ENCODE measurements around the gene KCTD12.

Gene KCTD12

GRCh38 chr13:76887076-76887563 is 915 bp upstream of the KCTD12 start:
- DNase-seq (ENCODE audit: low read depth) = no peak

DNA sequence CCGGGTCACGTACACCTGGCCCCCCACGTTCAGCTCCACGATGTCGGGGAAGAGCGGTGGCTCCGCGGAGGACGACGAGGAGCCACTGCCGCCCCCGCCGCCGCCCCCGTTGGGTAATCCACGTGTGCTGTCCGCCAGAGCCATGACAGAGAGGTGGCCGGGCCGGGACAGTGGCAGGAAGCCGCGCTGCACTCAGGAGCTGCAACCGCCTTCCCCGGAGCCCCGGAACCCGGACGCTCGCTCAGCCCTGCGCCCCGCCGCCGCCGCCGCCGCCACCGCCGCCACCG is 257 bp downstream of the KCTD12 start:
- no peak for DNase-seq (ENCODE audit: low read depth)

- no peak for DNase-seq (ENCODE audit: low read depth)
These were observed 801 bp downstream of the KCTD12 start for GRCh38 chr13:76885203-76886004.

- no peak for DNase-seq (ENCODE audit: low read depth)
These were observed 1.4 kb downstream of the KCTD12 start for GRCh38 chr13:76884907-76885202.

DNA sequence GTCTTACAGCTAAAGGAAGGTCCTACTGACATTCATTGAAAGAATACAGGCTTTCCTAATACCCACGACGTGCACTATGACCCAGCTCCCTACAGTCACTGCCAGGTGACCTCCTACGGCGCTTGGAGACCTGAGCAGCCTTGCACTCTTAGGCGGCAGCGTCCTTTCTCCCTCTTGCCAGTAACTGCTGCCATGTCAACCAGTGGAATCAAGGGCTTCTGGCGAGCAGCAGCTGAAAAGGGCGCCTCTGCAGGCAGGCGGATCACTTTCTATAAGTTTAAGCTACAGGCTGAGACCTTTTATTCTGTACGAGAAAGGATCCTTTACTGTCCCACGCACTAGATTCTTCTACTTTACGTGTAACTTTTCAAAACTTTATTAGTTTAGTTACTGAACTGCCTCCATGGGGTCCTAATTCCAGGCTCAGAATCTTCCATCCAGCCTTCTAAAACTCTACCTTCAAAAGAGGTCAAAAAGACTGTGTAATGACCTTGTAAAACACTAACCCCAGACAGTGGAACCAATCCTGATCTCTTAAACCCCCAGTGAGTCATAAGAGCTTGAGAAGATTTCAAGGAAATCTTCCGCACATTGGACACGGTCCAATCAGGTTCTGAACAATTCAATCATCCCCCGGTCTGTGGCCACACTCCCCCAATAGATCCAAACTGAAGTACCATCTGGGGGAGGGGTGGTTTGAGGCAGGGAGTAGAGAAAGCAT is 1.9 kb downstream of the KCTD12 start:
- no peak for DNase-seq (ENCODE audit: low read depth)

GRCh38 chr13:76883236-76883635 is 3.0 kb downstream of the KCTD12 start:
- DNase-seq (ENCODE audit: low read depth) = no peak

DNA sequence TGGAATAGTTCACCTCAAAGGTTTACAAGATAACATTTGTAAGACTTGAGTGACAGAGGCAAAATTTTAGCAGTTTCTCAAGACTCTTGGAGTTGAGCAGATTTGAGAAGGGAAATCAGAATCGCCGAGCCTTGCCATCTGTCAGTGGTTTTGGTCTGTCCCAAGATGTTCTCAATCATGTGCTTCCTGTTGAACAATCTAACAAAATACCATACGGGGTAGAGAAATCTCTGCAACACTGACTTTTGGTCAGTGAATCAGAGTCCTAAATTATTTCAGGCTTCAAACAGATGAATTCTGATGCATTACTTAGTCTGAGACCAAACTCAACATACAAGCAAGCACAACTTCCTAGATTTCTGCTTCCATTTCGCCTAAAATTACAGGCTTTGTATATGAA is 3.8 kb downstream of the KCTD12 start:
- no peak for DNase-seq (ENCODE audit: low read depth)

DNA sequence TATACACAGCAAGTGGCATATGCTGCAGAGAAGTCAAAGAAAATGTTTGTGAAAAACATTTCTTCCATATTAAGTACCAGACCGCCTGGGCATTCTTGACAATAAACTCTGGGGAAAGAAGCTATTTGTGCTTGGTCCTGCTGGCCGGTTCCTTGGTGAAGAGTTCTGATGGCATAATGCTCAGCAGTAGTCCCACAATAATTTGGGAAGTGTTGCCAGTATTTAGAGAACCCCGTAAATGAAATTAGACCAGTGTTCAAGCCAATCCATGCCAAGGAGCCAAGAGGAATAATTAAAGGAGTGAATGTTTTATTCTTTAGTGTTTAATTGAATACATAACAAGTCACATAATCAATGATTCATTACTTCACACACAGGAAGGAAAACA is 6.3 kb downstream of the KCTD12 start:
- DNase-seq (ENCODE audit: low read depth) = no peak

DNA sequence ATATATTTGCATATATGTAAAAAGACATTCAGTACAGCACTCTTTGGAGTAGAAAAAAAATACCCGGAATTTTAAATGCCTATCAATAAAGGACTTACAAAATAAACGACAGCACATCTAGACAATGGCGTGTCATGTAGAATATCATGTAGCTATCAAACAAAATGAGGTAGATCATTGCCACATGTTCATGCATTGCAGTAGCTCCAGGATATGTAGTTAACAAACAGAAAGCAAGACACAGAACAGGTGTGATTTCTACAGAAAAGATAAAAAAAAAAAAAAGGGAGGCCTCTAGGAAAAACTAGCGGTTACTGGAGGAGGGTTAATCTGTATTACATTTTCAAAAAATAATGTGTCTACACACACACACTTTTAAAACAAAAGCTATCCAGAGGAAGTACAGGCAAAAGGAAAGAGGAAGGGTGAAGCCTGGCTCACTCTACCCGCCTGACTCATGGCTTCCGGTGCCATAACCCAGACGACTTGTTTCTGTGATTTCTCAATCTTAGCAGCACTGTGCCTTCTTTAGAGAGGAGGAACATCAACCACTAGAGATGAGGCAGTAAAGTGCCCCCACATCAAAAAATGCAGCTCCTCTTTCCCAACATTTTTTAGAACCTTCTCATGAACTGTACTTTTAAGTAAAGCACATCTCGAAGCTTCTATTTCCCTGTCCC is 6.9 kb downstream of the KCTD12 start:
- DNase-seq (ENCODE audit: low read depth) = no peak

DNA sequence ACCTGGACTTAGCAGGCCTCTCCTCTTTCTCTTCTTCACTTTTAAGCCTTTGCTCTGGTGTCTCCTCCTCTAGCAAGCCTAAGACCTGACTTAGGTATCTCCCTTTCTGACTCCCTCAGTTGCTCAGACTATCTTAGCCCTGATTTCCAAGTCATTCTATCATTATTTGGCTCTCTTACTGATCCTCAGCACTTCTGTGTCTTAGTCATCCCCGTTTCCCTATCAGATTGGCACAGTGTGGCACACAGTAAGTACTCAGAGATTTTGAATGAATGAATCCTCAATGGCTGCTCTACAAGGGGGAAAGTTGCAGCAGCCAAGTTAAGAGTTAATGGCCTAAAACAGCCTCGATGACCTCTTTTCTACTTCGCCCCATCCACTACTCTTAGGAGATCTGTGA is 8.2 kb downstream of the KCTD12 start:
- no peak for DNase-seq (ENCODE audit: low read depth)

GRCh38 chr13:76875271-76875815 is 10.9 kb downstream of the KCTD12 start:
- DNase-seq (ENCODE audit: low read depth) = no peak

DNA sequence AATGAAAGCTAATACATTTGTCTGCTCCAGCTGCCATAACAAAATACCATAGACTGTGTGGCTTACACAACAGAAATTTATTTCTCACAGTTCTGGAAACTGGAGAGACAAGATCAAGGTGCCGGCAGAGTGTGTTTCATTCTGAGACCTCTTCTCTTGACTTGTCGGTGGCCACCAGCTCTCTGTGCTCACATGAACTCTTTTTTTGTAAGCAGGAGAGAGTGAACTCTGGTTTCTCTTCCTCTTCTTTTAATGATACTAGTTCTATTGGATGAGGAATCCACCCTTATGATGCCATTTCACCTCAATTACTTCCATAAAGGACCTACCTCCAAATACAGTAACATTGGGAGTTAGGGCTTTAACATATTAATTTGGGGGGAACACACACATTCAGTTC is 11.7 kb downstream of the KCTD12 start:
- DNase-seq (ENCODE audit: low read depth) = no peak

- no peak for DNase-seq (ENCODE audit: low read depth)
These were observed 12.8 kb downstream of the KCTD12 start for GRCh38 chr13:76873445-76873844.

DNA sequence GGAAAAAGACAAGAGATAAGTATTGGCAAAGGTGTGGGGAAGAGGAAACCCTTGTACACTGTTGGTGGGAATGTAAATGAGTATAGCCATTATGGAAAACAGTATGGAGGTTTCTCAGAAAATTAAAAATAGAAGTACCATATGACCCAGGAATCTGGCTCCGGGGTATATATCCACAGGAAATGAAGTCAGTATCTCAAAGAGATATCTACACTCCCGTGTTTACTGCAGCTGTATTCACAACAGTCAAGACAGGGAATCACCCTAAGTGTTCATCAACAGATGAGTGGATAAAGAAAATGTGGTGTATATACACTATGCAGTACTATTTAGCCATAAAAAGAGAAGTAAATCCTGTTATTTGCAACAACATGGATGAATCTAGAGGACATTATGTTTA is 13.5 kb downstream of the KCTD12 start:
- DNase-seq (ENCODE audit: low read depth) = no peak

DNA sequence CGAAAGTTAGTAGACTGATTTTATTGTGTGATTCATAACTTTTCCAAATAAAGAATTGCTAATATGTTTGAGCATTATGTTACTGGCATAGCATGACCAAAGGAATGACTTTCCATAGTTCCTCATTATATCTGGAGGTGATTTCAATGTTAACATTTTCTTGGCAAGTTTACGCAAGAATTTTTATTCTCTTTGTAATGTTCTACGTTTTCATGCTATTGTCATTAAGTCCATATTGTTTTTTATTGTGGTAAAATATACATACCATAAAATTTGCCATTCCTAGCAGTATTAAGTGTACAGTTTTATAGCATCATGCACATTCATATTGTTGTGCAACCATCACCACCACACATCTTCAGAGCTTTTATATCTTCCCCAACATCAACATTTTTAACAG is 14.8 kb downstream of the KCTD12 start:
- no peak for DNase-seq (ENCODE audit: low read depth)

- no peak for DNase-seq (ENCODE audit: low read depth)
These were observed 17.8 kb downstream of the KCTD12 start for GRCh38 chr13:76868371-76868770.

- DNase-seq (ENCODE audit: low read depth) = no peak
These were observed 20.2 kb downstream of the KCTD12 start for GRCh38 chr13:76865996-76866503.

DNA sequence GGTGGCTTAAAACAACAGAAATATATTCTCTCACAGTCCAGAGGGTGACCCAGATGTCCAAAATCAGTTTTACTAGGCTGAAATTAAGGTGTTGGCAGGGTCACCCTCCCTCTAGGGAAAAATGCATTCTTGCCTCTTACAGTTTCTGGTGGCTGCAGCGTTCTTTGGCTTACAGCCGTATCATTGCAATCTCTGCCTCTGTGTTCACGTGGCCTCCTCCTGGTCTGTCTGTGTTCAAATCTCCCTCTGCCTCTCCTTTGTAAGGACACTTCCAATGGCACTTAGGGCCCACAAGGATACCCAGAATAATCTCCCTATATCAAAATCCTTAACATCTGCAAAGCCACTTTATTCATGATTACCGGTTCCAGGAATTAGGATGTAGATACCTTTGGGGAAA is 21.1 kb downstream of the KCTD12 start:
- no peak for DNase-seq (ENCODE audit: low read depth)

DNA sequence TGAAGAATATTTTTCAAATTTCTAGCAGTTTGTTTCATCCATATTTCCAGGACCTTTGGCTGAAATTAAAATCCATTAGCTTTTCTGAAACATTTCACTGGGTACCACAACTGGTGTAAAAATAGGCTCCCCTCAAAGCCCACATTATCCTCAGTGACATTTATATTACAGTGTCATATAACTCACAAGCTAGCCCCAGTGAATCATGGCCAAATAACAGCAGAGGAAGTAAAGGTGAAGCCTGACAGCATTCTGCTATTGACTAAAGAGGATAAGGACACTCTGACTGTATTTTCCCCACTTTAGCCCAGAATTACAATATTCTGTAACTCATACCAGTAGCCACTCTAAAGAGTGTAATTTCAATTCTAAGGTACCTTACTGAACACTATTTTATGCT is 21.9 kb downstream of the KCTD12 start:
- no peak for DNase-seq (ENCODE audit: low read depth)

- DNase-seq (ENCODE audit: low read depth) = no peak
These were observed 23.2 kb downstream of the KCTD12 start for GRCh38 chr13:76863022-76863421.

DNA sequence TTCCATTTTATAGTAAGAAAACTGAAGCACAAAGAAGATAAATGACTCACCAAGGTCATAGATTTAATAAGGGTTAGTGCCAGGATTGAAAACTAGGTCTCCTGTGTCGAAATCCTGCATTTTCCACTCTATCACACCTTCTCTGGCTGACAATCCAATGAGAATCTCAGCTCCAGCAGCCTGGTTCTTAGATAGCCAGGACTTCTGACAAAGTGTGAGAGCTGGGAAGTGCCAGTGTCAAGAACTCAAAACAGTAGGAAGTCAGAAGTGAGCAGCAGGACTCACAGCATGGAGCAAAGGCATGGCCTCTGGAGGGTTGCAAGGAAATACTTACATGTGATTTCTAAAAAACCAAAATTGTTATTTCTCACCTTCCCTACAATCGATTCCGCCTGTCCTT is 24.3 kb downstream of the KCTD12 start:
- no peak for DNase-seq (ENCODE audit: low read depth)

- DNase-seq (ENCODE audit: low read depth) = no peak
These were observed 25.5 kb downstream of the KCTD12 start for GRCh38 chr13:76860706-76861105.

DNA sequence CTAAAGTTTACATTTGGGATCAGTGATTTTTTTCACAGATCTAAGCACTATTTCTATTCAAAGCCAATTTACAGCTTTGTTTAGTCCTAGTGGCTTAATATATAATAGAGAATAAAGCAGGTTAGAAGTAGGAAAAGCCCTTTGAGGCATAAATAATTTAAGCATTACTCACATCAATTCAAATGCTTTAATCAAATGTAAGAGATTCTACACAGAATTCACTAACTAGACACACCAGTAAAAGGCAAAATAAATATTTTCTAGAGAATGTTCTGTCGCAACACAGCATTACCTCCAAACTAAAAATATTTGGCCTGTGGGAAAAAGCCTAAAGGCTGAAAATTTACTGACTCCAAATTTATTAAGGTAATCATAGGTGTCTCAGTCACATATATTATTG is 31.3 kb downstream of the KCTD12 start:
- no peak for DNase-seq (ENCODE audit: low read depth)
